NCI-H2196 treated with DMSO at 0.1 percent for 48 hours (cell line): ENCODE data around the gene RACGAP1.
"Not testable (repeated sequence)": the region's sequence is repeated elsewhere in the genome, so short reads cannot be mapped to it uniquely, and the experiment has no call there.

Source experiments
- DNase-seq: peaks from one replicate; lab custom pipeline; 2025; ENCODE audit not compliant: unreplicated experiment; lab: John Stamatoyannopoulos, UW

The RACGAP1 gene

DNA sequence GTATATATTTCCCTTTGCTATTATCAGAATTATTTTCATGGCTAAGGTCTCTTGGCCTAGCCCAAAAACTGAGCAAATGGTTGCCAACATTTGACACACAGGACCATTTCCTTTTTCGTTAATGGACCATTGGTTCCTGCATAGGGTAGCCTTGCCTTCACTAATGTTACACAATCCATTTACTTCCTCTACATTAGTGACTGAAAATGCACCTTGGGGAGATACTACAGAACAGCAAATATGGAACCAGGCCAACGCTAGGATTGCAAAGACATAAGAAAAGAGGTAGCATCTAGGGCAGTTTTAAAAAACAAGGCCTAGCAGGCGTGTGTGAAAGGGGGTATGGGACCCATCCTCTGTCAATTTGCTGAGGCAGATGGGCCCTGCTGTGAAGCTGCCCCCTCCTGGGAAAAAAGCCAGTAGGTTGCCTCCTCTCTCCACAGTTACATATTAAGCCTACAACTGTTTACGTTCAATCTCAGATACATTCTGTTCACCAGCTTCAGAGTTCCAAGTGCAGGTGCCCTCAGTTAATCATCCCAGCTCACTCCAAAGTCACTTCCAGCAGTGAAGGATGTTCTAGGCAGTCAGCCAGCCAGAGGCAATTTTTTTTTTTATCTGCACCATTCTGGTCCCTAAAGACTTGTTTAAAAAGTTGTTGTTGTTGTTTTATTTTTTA is 37.5 kb downstream of the RACGAP1 start:
- DNase-seq = no peak

- DNase-seq = not testable (repeated sequence)
Measured at GRCh38 chr12:49986476-49986875, 38.8 kb downstream of the RACGAP1 start.

DNA sequence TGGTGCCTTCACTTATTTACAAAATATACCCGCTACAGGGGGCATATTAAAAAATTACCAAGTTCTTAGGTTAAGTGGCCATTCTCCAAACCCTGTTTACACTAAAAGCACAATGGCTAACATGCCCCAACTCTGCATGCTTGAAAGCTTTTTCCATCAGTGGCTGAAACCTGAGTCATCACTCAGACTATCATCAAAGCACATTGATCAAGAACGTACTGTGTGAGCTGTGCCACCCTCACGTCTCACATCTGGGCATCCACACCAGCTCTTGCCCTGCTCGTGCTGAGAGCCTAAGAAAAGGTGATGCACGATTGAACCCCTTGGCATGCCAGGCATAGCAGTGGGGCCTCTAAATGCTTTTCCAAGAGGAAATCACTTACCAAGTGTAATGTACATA is 39.3 kb downstream of the RACGAP1 start:
- no peak for DNase-seq

DNA sequence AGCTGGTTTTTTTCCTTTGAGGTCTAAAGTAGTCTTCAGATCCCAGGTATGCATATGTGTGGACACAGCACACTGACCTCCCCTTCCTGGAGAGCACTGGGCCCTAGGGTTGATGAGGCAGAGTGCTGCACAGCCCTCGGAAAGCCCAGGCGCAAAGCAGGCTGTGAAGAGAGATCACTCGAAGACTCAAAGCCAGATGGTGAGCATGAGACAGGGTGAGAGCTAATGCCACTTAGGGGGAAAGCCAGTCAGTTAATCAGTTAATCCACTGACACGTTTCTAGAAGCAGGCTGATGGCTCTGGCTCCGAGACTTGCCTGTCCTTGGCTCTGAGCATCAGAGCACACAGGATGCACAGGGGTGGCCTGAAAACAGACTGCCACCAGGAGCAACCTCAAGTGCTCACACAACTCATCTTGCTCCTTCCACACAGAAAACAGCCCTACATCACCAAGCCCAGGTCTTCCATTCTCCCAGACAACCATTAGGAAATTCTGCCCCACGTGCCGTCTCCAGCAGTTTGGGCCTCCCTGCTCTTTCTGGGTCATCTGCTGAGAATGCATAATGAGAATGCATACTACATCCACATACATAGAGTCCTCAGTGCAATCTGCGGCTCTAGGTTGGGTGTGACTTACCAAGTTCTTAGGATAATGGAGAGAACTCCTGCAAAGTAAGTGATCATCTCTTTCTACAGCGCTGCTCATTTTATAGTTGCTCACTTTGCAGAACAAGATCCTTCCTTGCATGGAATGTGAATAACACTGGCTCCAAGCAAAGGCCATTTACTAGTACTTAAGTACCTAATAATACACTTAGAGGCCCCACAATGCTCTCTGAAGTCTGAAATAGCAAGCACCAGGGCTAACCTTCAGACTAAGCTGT is 40.6 kb downstream of the RACGAP1 start:
- DNase-seq = no peak

DNA sequence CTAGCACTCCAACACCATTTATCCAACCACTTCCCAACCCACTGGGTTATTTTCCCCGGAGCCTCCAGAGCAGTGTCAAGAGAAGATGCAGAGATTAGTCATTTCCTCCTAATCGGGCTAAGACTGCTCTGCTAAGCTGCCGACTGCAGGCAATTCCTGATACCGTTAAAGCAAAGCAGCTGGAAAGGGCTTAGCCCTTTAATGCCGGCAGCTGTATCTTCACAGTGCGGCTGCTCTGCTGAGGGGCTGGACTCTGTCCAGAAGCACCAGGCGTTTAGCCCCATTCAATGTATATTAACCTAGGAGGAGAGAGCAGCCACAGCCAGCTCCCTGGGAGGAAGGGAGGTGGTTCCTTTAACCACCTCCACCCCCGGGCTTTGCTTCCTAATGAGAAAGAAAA is 41.4 kb downstream of the RACGAP1 start:
- peak; percentile 41 for DNase-seq

DNA sequence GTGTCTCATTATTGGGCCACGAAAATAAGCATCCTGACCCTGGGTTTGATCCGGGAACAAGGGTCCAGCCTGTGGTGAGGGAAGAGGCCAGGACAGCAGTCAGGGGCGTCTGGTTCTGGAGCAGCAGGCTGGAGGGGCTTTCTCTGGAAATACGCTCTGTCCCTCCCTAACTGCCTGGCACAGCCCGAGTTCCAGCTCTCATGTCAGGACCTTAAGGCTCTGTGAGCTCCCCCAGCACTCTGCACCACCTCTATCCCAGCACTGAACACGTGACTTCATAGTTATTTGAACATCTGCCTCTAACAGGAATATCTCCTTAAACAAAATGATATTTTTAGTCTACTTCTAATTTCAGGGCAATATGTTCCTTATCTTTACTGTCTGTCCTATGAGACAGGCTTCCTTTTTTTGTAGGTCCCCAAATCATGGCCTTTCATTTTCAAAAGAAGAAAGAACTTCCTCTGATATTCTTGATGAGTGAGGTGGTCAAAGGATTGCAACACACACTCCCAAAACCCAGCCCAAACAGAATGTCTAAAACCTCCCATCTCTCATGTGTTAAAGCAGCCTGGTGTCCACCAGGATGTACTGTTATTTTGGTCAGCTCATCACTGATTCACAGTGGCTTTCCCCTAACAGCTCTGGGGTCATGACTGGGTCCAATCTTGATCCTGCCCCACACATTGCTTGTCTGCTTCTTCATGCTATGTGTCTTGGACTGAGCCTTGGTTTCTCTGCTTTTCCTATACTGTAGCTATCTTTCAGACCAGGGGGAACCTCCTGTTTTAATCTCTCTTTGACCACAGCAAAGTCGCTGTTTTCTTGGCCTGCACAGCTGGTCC is 42.8 kb downstream of the RACGAP1 start:
- DNase-seq = no peak

GRCh38 chr12:49980501-49981349 is 44.6 kb downstream of the RACGAP1 start:
- DNase-seq = no peak

GRCh38 chr12:49979791-49980190 is 45.5 kb downstream of the RACGAP1 start:
- DNase-seq = no peak

- no peak for DNase-seq
Measured at GRCh38 chr12:49979016-49979586, 46.2 kb downstream of the RACGAP1 start.

DNA sequence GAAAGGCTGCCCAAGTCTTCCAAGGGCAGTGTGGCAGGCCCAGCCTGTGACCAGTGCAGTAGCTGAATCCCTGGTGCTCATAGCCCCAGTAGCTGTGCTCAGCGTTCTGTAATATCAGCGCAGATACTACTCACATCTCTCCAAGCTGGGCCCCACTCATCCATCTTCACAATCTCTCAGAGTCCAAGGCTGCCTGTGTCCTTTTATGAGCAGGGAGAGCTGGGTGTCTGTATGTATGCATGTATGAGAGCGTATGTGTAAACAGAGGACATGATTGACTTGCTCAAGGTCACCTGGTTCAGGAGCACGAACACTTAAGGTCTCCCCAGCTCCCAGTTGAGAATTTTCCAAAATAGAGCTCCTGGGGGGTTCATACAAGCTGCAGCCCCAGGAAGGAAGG is 47.2 kb downstream of the RACGAP1 start:
- no peak for DNase-seq

DNA sequence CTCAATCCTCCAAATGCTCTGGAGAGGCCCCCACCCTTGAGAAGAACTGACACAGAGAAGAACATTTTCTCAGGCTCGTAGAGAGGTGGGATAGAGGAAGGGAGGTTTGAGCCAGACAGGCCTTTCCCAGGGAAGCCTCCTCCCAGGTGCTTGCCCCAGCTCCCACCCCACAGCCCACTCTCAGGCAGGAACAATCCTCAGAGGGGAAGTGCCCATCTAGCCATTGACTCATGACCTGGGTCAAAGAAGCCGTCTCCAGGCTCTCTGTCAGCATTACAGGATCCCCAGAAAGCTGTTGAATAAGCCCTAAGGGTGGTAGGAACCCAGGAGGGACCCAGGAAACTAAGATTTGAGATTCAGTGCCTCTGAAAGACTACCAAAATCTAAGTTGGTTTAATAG is 48.7 kb downstream of the RACGAP1 start:
- no peak for DNase-seq

DNA sequence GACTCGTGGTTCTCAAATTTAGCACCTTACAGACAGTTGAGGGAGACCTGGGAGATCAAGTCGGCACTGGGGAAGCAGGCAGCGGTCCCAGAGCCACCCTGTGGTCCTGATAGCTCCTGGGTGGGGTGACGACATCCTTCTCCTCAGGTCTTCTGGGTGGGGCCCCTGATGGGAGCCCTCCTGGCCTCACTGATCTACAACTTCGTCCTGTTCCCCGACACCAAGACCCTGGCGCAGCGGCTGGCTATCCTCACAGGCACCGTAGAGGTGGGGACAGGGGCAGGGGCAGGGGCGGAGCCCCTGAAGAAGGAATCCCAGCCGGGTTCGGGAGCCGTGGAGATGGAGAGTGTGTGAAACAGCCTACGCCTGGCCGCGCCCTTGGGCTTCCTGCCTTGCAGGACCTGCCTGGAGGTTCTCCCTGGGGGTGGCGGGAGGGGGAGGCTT is 50.0 kb downstream of the RACGAP1 start:
- no peak for DNase-seq

DNA sequence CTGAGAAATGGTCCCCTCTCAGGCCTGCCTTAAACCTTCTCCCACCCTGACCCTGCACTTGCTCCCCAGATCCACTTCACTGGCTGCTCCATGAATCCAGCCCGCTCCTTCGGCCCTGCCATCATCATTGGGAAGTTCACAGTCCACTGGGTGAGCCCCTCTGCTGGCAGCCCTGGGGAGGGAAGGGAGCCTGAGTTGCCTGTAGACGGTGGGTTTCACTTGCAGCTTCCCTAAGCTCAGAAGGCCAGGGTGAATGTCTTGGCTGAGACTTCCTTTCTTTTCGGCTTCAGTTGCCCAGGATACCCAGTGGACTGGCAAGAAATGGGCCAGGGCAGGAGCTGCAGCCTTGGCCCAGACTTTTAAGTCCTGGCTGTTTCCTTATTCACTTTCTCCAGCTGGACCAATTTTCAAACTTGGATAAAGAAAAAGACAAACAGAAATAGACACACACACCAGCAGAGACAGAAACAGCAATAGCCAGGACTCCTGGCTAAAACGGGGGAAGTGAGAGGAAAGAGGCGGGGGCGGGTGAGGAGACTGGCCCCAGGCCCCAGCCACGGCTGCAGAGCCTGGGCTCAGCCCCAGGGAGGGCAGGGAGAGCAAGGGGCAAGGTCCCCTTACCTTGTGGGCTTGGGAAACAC is 50.5 kb downstream of the RACGAP1 start:
- DNase-seq = no peak

- DNase-seq = peak; percentile 49
Measured at GRCh38 chr12:49974231-49974675, 51.0 kb downstream of the RACGAP1 start.

DNA sequence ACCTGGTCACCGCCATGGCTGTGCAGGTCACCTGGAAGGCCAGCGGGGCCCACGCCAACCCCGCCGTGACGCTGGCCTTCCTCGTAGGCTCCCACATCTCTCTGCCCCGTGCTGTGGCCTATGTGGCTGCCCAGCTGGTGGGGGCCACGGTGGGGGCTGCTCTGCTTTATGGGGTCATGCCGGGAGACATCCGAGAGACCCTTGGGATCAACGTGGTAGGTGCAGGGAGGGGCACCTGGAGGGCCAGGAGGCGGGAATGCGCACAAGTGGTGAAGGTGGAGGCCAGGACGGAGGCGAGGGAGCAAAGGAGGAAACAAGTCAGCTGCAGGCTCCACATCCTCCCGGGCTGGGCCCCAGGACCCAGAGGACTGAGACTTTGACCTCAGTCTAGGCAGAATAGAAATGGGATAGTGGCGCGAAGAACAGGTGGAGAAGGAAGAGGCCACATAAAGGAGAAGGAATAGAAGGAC is 51.9 kb downstream of the RACGAP1 start:
- no peak for DNase-seq

GRCh38 chr12:49972641-49973360 is 52.5 kb downstream of the RACGAP1 start, which contains the start of gene AQP6:
TSS of gene AQP6 (plus strand) at chr12:49972947. CDS start at chr12:49973174, 227 bp downstream.
- no peak for DNase-seq

GRCh38 chr12:49972129-49972528 is 53.2 kb downstream of the RACGAP1 start:
- no peak for DNase-seq

DNA sequence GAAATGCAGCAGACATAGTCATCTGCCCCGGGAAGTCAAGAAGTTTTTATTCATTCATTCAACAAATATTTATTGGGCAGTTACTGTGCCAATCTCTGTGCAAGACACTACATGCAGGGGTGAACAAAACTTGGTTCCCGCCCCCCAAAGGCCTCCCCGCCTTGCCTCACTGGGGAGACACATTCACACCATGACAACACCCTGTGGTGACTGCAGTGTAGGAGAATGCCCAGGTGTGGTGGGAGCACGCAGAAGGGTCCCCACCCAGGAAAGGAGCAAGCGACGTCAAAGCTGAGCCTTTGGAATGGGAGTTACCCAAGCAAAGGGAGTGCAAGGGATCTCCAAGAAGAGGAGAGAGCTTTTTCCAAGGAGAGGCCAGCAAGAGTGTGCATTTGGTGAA is 54.2 kb downstream of the RACGAP1 start:
- no peak for DNase-seq

GRCh38 chr12:49970658-49971057 is 54.6 kb downstream of the RACGAP1 start:
- DNase-seq = no peak
